ES-I3 (cell line): Measurements from ENCODE around the gene C16orf95.
"Not testable (repeated sequence)": the region's sequence is repeated elsewhere in the genome, so short reads cannot be mapped to it uniquely, and the experiment has no call there.

Experiments used
- H3K36me3 ChIP-seq: 2 replicates; pipeline ENCODE4 v1.6.1; 2013; ENCODE audit warnings: mild to moderate bottlenecking, low read length, control low read depth, moderate library complexity; ENCODE audit not compliant: insufficient read depth
- H3K4me1 ChIP-seq: 2 replicates; pipeline ENCODE4 v1.6.1; 2013; ENCODE audit warnings: mild to moderate bottlenecking, control low read depth, low read length; ENCODE audit not compliant: insufficient read depth
- H3K9ac ChIP-seq: 2 replicates; pipeline ENCODE4 v1.6.1; 2013; ENCODE audit warnings: low read depth, mild to moderate bottlenecking, low read length, moderate library complexity
- H3K9me3 ChIP-seq: 2 replicates; pipeline ENCODE4 v1.6.1; 2013; ENCODE audit warnings: mild to moderate bottlenecking, low read length, moderate library complexity; ENCODE audit not compliant: control insufficient read depth, insufficient read depth

The C16orf95 gene

DNA sequence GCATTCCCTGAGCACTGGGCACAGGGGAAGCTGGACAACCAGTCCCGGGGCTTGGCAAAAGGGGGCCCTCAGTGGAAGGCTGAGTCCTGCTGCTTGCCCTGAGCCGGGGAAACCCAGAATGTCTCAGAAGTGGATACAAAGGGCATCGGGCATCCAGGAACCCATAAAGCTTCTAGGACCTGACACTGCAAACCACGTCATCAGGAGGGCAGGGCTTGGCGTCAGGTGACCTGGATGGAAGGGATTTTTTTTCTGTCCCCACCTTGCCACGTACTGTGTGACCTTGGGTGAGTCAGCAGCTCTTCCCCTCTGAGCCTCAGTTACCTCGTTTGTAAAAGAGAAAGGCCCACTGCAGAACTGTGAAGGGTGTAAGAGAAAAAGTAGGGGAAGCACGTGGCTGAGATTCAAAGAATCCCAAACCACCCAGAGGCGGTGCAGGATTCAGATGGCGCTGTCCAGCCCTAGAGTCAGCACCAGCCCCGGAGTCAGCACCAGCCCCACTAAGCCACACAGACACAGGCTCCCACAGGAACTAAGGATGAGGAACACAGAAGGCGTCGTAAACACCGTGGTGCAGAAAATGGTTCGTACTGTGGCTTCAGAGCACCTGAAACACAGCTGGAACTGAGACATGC is 53.7 kb downstream of the C16orf95 start:
- Histone ChIP-seq H3K4me1 (no peaks in the 10 kb centered on the region), H3K36me3 (no peaks in the 10 kb centered on the region), H3K9me3 (no peaks in the 10 kb centered on the region), H3K9ac (no peak overlapping the region)

GRCh38 chr16:87259431-87259830 is 57.8 kb downstream of the C16orf95 start:
- H3K4me1 ChIP-seq: no peaks in the 10 kb centered on the region
- no peak overlapping the region for H3K9ac ChIP-seq
- no peaks in the 10 kb centered on the region for H3K9me3 ChIP-seq
- H3K36me3 ChIP-seq: no peaks in the 10 kb centered on the region

DNA sequence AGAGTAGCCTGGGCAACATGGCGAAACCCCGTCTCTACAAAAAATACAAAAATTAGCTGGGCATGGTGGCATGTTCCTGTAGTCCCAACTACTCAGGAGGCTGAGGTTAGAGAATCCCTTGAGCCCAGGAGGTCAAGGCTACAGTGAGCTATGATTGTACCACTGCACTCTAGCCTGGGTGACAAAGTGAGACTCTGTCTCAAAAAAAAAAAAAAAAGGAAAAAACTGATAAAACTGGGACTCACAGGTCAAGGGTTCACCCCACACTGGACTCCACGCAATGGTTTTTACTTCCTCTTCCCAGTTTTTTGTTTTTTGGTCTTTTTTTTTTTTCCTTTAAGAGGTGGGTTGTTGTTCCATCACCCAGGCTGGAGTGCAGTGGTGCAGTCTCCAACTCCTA is 58.5 kb downstream of the C16orf95 start:
- not testable (repeated sequence) for H3K9me3 ChIP-seq, H3K4me1 ChIP-seq, H3K36me3 ChIP-seq, H3K9ac ChIP-seq

DNA sequence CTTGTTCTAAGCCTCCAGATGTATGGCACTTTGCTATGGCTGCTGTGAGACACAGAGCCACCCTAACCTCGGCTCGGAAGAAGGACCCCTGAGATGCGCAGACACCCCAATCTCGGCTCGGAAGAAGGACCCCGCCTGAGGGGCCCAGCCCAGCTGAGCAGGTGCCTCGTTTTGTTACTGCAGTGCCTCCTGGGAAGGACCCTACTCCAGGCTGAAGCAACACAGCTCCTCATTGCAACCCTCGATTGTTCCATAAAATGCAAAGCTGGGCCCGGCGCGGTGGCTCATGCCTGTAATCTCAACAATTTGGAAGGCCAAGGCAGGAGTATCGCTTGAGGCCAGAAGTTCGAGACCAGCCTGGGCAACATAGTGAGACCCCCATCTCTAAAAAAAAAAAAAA is 61.3 kb downstream of the C16orf95 start:
- no peaks in the 10 kb centered on the region for H3K4me1 ChIP-seq
- H3K9me3 ChIP-seq: no peaks in the 10 kb centered on the region
- no peak overlapping the region for H3K9ac ChIP-seq
- no peaks in the 10 kb centered on the region for H3K36me3 ChIP-seq

DNA sequence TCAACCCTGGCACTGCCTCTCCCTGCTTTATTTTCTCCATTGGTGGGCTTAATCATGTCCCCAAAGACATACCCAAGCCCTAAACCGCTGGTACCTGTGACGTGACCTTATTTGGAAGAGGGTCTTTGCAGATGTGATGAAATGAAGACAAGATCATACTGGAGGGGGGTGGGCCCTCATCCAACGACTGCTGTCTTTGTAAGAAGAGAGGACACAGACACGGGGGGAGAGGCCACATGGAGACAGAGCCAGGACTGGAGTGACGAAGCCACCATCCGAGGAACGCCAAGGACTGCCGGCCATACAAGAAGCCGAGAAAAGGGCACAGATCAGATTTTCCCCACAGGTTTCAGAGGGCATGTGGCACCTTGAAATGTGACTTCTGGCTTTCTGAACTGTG is 62.5 kb downstream of the C16orf95 start:
- H3K9ac ChIP-seq: no peak overlapping the region
- H3K4me1 ChIP-seq: no peaks in the 10 kb centered on the region
- H3K9me3 ChIP-seq: no peaks in the 10 kb centered on the region
- H3K36me3 ChIP-seq: no peaks in the 10 kb centered on the region

DNA sequence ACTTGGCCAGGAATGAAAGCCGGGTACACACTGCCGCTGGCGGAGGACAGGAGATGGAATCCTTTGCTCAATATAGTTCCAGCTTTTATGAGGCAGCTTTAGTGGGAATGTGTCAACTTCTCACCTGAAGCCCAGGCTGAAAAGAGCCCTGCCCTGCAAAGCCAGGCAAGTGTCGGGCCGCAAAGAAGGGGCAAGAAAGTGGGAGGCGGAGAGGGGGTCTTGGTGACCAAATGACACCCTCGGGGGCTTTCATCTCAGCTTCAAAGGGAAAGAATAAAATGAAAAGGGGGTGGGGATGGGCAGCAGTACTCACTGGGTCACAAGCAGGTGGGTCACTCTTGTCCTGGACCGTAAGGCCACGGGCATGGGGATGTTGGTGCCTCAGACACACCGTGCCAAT is 62.9 kb downstream of the C16orf95 start:
- H3K9me3 ChIP-seq: no peaks in the 10 kb centered on the region
- H3K36me3 ChIP-seq: no peaks in the 10 kb centered on the region
- H3K9ac ChIP-seq: no peak overlapping the region
- H3K4me1 ChIP-seq: no peaks in the 10 kb centered on the region

GRCh38 chr16:87253536-87253935 is 63.7 kb downstream of the C16orf95 start:
- no peaks in the 10 kb centered on the region for H3K4me1 ChIP-seq
- H3K9me3 ChIP-seq: no peaks in the 10 kb centered on the region
- no peaks in the 10 kb centered on the region for H3K36me3 ChIP-seq
- H3K9ac ChIP-seq: no peak overlapping the region
